GM21447 (cell line): ENCODE data around the gene MBD4.
"Not testable (repeated sequence)": the region's sequence is repeated elsewhere in the genome, so short reads cannot be mapped to it uniquely, and the experiment has no call there.

Source experiments
- ATAC-seq: cut with Tn5 transposase; IDR thresholded peaks from one replicate; pipeline ENCODE4 v1.9.1; 2021; ENCODE audit not compliant: unreplicated experiment

The MBD4 gene

DNA sequence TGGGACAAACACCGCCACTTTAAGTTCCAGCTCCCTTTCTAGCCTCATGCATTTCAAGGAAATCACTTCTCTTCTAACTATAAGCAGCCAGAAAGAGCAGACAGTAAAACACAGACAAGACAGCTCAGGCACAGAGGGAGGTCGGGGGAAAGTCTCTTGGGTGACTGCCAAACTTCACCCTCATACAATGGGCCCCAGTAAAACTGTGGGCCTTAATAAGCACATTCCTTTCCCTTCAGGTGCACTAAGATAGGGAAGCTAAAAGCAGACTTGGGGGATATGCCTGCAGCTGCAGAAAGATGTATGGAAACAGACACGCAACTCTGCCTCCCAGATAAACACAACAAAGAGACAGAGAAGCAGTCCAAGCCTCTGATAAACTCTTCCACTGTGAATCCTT lies 26.5 kb downstream of the MBD4 start:
- not testable (repeated sequence) for ATAC-seq

DNA sequence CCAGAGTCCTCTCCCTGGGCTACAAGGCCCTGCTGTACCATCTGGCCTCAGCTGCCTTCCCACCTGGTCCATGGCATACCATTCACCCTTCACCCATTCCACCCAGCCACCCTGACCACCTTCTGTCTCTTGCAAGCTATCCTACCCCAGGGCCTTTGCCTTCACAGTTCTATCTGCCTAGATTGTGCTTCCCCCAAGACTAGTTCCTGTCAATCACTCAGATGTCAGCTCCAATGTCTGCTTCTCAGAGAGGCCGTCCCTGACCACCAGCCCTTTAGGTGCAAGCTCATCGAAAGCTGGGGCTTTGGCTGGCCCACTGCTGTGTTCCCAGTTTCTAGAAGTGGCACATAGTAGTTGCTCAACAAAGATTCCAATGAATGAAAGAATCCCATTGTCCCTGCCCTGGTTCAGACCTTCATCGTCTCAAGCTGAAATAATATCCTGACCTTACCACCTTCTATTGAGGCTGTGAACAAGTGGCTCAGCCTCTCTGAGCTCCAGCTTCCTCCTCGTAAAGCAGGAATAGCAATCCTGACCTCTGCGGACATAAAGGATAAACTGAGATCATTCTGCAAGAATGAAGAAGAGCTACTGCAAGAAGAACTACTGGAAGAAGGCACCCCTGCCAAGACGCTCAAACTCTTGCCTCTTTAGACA lies 27.1 kb downstream of the MBD4 start:
- ATAC-seq = no peak

DNA sequence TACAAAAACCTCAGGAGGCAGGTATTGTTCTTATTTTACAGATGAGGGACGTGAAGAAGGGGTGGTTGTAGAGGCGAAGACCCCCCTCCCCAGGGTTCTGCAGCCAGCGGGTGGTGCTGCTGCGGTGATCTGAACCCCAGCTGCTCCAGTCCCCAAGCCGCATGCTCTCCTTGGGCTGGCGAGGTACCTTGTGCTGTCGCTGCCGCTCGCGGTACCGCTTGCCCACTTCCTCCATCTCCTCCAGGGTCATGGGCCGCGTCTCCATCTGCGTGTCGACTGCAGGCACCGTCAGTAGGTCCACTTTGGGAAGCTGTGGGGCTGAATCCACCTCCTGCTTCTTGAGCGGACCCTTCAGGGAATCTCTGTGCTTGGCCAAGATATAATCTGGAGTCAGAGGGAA lies 28.8 kb downstream of the MBD4 start:
- no peak for ATAC-seq

DNA sequence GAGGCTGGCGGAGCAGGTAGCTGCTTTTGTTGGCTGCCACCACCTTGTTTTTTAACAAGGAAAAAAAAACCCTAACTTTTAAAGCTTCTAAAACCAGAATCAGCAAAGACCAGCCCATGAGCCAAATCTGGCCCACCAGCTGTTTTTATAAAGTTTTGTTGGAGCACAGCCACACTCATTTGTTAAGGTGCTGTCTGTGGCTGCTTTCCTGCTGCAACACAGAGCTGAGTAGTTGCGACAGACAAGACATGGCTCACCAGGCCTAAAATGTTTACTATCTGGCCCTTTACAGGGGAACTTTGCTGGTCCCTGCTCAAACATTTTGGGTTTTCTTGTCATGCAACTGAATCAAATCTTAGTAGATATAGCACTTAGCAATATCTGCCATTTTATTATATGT lies 30.2 kb downstream of the MBD4 start:
- ATAC-seq = no peak

DNA sequence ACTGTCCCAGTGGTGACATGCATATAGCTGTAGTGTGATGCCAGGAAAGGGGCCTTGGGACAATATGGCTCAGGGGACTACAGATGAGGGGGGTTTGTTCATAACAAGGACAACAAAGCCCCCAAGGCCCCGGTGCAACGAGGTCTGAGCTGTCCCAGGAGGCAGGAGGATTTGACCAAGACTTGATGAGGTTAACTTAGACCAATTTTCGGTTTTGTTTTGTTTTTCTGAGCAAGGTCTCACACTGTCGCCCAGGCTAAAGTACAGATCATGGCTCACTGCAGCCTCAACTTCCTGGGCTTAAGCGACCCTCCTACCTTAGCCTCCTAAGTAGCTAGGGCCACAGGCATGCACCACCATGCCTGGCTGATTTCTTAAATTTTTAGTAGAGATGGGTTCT lies 35.1 kb downstream of the MBD4 start:
- ATAC-seq = no peak

GRCh38 chr3:129404130-129404529 lies 35.6 kb downstream of the MBD4 start:
- ATAC-seq = no peak

GRCh38 chr3:129403450-129403849 lies 36.3 kb downstream of the MBD4 start:
- no peak for ATAC-seq

GRCh38 chr3:129402616-129403015 lies 37.1 kb downstream of the MBD4 start:
- no peak for ATAC-seq

GRCh38 chr3:129402210-129402609 lies 37.5 kb downstream of the MBD4 start:
- ATAC-seq = no peak

- peak; percentile 20 for ATAC-seq
These were observed 39.8 kb downstream of the MBD4 start for GRCh38 chr3:129399895-129400357.

DNA sequence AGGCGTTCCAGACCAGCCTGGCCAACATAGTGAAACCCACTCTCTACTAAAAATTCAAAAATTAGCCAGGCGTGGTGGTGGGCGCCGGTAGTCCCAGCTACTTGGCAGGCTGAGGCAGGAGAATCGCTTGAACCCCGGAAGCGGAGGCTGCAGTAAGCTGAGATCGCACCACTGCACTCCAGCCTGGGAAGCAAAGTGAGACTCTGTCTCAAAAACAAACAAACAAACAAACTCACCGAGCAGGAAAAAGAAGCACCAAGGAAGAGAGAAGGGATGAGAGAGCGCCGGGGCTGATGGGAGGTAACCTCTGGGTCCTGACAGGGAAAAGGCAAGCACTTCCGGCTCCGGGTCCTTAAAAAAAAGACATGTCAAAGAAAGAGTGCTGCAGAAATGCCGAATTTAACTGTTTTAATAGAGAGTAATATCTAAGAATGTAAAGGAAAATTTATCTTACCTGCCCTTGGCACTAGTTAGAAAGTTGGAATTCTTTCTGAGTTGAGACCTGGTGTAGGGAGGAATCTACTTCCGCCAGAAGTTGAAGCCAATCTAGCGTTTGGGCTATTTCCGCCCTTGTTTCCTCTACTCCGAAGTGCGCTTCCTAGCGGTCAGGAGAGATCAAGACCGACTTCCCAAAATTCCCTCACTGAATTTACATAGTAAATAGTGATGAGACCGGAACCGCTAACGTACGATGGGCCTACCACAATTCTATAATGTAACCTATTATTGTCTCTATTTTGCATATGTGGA lies 40.4 kb downstream of the MBD4 start:
- ATAC-seq = peak; percentile 82

GRCh38 chr3:129398803-129399144 lies 41.0 kb downstream of the MBD4 start:
- no peak for ATAC-seq

DNA sequence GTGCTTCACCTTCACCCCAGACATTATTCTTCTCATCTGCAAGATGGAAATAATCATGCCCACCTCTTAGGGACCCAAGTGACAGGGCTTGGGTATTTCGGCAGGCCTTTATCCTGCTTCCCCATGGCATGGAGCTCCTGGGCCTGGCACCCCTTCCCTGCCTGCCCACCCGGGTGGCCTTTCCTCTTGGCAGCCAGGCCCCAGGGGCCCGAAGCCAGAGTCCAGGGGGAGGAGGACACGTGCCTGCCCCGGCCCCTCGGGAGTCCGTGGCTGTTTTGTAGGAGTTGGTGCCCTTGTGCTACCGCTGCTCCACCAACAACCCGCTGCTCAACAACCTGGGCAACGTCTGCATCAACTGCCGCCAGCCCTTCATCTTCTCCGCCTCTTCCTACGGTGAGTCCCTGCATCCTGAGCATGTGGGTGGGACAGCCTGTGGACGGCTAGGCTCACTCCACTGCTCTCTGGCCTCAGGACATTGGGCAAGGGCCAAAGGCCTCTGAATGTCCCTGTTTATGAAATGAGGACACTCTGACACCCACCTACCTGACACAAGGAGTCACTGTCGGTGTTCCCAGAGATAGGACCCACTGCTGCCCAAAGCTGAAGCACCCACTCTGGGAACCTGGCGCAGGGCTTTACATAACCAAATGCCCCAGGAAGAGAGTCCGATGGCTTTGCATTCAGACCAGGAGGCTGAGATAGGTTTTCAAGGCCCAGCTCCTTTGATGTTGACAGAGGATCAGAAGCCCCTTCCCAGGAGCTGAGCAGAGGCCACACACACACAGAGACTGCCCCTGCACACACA lies 45.8 kb downstream of the MBD4 start:
- ATAC-seq = not testable (repeated sequence)

GRCh38 chr3:129393271-129393670 lies 46.5 kb downstream of the MBD4 start:
- no peak for ATAC-seq

DNA sequence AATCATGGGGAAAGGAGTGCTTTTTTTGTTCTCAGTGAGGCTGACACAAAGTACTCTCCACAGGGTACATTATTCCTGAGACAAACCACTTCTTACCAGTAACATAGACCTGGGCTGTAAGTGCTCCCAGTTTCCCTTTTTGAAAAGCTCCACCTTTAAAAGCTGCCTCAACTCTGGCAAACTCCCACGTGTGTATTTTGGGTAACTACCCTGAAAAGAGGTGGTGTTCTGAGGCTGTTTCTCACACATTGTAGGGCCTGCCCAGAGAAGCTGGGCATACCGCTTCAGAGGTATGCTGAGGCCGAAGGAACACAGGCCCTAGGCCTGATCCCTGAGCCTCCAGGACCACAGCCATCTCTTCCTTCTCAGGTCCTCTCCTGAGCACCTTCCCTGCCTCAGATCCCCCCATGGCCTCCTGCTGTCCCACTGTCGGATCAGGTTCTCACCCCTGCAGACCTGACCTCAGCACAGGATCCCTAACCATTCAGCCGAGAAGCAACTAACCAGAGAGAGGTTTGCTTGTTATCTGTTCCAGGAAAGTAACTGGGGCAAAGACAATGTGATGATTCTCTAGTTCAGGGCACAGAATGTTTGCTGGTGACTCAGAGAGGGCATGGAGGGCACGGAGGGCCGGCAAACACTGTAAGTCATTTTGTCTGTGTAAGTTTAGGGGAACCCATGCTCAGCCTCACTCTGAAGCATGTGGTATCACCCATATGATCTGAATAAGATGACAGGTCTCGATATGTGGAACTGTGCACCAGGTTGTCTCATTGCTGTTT lies 47.5 kb downstream of the MBD4 start:
- ATAC-seq = not testable (repeated sequence)

DNA sequence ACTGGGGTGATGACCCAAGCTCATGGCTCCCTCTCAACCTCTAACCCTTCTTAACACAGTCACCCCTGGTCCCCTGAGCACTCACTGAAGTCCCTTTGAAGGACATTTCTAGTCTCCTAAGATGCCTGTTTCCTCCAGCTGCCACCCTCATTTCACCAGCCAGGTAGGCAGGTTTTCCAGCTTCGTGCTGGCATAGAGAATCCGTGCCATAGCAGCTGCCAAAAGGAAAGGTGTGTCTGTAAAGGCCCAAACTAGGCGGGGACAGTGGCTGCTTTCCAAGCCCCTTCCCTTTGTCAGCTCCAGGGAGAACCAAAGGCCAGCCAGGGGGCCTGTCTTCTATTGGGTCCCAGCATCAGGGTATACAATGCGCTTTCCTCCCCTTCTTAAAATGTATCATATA lies 48.2 kb downstream of the MBD4 start:
- not testable (repeated sequence) for ATAC-seq

GRCh38 chr3:129389572-129389937 lies 50.2 kb downstream of the MBD4 start:
- ATAC-seq = no peak

GRCh38 chr3:129388791-129389571 lies 50.8 kb downstream of the MBD4 start:
- not testable (repeated sequence) for ATAC-seq

- no peak for ATAC-seq
These were observed 52.3 kb downstream of the MBD4 start for GRCh38 chr3:129387487-129387886.

DNA sequence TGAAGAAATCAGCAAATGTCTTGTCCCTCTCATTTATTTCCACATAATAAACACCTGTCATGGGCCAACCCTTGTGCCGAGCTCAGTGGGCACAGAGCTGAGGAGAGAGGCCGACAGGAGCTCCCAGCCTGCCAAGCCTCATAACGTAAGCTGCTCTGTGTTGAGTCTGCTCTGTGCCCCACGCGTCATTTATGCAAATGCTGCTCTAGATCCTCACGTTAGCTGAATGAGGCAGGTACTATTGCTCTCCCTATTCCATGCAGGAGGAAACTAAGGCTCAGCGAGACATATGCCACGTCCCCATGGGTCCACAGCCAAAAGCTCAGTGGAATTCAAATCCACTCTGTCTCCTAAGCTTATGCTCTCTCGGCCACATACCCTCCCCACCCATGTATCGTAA lies 52.8 kb downstream of the MBD4 start:
- ATAC-seq = no peak
